Activated CD4-positive, alpha-beta T cell treated with anti-CD3 and anti-CD28 coated beads, Interleukin-2, amount 50 U/mL, for 1 hour (primary cell): ENCODE measurements around the gene ACO2.
"Not testable (repeated sequence)": the region's sequence is repeated elsewhere in the genome, so short reads cannot be mapped to it uniquely, and the experiment has no call there.

Experiments used
- DNase-seq: peaks from one replicate; pipeline ENCODE4 v3.0.0-alpha.2; 2020

ACO2 gene

GRCh38 chr22:41468381-41469217 lies at the start of gene ACO2, which contains the start of gene PHF5A:
TSS of gene ACO2 (plus strand) at chr22:41469117. CDS start at chr22:41469147, 30 bp downstream.
TSS of gene PHF5A (minus strand) at chr22:41468692. CDS start at chr22:41468653, 39 bp downstream.
- DNase-seq: peak; percentile 98

GRCh38 chr22:41425660-41426365 lies 43.1 kb upstream of the ACO2 start:
- DNase-seq: peak; percentile 12

- no peak for DNase-seq
Measured at GRCh38 chr22:41429232-41429950, 39.5 kb upstream of the ACO2 start.

- no peak for DNase-seq
Measured at GRCh38 chr22:41429951-41430332, 39.0 kb upstream of the ACO2 start.

- no peak for DNase-seq
Measured at GRCh38 chr22:41431656-41432055, 37.3 kb upstream of the ACO2 start.

GRCh38 chr22:41433480-41433879 lies 35.4 kb upstream of the ACO2 start:
- not testable (repeated sequence) for DNase-seq

- DNase-seq: not testable (repeated sequence)
Measured at GRCh38 chr22:41434361-41435003, 34.4 kb upstream of the ACO2 start.

- no peak for DNase-seq
Measured at GRCh38 chr22:41435560-41435959, 33.4 kb upstream of the ACO2 start.

- no peak for DNase-seq
Measured at GRCh38 chr22:41436322-41437113, 32.4 kb upstream of the ACO2 start.

GRCh38 chr22:41437198-41437597 lies 31.7 kb upstream of the ACO2 start:
- DNase-seq: no peak

- DNase-seq: not testable (repeated sequence)
Measured at GRCh38 chr22:41440511-41440910, 28.4 kb upstream of the ACO2 start.

GRCh38 chr22:41442240-41442792 lies 26.6 kb upstream of the ACO2 start:
- no peak for DNase-seq

GRCh38 chr22:41444360-41445128 lies 24.4 kb upstream of the ACO2 start:
- peak; percentile 67 for DNase-seq

- peak; percentile 11 for DNase-seq
Measured at GRCh38 chr22:41445129-41446056, 23.5 kb upstream of the ACO2 start.

GRCh38 chr22:41446057-41446501 lies 22.8 kb upstream of the ACO2 start:
- peak; percentile 2 for DNase-seq

GRCh38 chr22:41446639-41447434 lies 22.1 kb upstream of the ACO2 start, which contains the start of gene TOB2:
TSS of gene TOB2 (minus strand) at chr22:41446801. CDS start at chr22:41437345, 9,456 bp downstream.
- DNase-seq: peak; percentile 93

GRCh38 chr22:41447435-41448188 lies 21.3 kb upstream of the ACO2 start:
- DNase-seq: peak; percentile 42
